H1 (cell line): Measurements from ENCODE around the gene PCP4L1. TPM values are rescaled to one million over a fixed set of nuclear protein-coding genes. Genes with fewer than 3 reads are reported as not detected.
A peak's percentile ranks its signal among the peaks of the same experiment; 100 is the strongest.

ENCODE experiments used
- CTCF ChIA-PET: fragments of 300-600 bp; sonication (Branson Sonifier 250); formaldehyde crosslinking; loops from one replicate; lab custom pipeline; 2021; ENCODE audit not compliant: partially characterized antibody; lab: Charles Lee
- POLR2A ChIA-PET: fragments of 300-600 bp; sonication (Branson Sonifier 250); formaldehyde crosslinking; loops from one replicate; lab custom pipeline; 2021; ENCODE audit warnings: inconsistent platforms; ENCODE audit not compliant: partially characterized antibody; lab: Charles Lee
- DNase-seq, 2 experiments: peaks; one replicate each; pipeline versions ENCODE4 v3.0.0 to v3.0.0-alpha.2; 2010 to 2022; ENCODE audit warnings: low spot score in 2 of 2, low read depth in 1 of 2, mixed read lengths in 1 of 2
- FAIRE-seq: peaks from 2 replicates; lab custom pipeline; 2011; peaks lifted over from hg19 to GRCh38; lab: Jason Lieb, UNC
- H2AFZ ChIP-seq: 2 replicates; pipeline ENCODE4 v1.8.1; 2012; ENCODE audit warnings: low read length, inconsistent platforms
- H2AK5ac ChIP-seq: 2 replicates; pipeline ENCODE4 v1.6.1; 2013; ENCODE audit warnings: low read depth, low read length
- H2BK120ac ChIP-seq: replicated peaks from 2 replicates; pipeline ENCODE3; 2013; ENCODE audit warnings: low read depth, low read length, inconsistent platforms
- H2BK12ac ChIP-seq: 2 replicates; pipeline ENCODE4 v1.6.1; 2013; ENCODE audit warnings: low read depth, low read length
- H2BK15ac ChIP-seq: 2 replicates; pipeline ENCODE4 v1.6.1; 2013; ENCODE audit warnings: low read length
- H2BK20ac ChIP-seq: 2 replicates; pipeline ENCODE4 v1.6.1; 2013; ENCODE audit warnings: low read length
- H2BK5ac ChIP-seq: 2 replicates; pipeline ENCODE4 v1.6.1; 2013; ENCODE audit warnings: low read depth, low read length
- H3K14ac ChIP-seq: 2 replicates; pipeline ENCODE4 v1.6.1; 2013; ENCODE audit warnings: inconsistent platforms; ENCODE audit not compliant: insufficient read length
- H3K18ac ChIP-seq: 2 replicates; pipeline ENCODE4 v1.6.1; 2013; ENCODE audit warnings: low read length; ENCODE audit errors: extremely low read depth
- H3K23ac ChIP-seq: 2 replicates; pipeline ENCODE4 v1.6.1; 2013; ENCODE audit warnings: inconsistent platforms; ENCODE audit not compliant: insufficient read length
- H3K23me2 ChIP-seq: 2 replicates; pipeline ENCODE4 v1.6.1; 2013; ENCODE audit warnings: low read depth, low read length
- H3K27ac ChIP-seq: 2 replicates; pipeline ENCODE4 v1.6.1; 2011; ENCODE audit warnings: low read depth, low read length, inconsistent platforms
- H3K27me3 ChIP-seq, 4 experiments: replicated peaks in 1 of 4; 1 replicate in 1 of 4; 2 replicates in 3 of 4; pipeline versions ENCODE4 v1.6.1 to v1.8.1; 2011 to 2013; ENCODE audit warnings: low read length in 3 of 4, mild to moderate bottlenecking in 3 of 4, inconsistent platforms in 2 of 4, mixed read lengths in 2 of 4, moderate library complexity in 1 of 4; ENCODE audit not compliant: control insufficient read depth in 3 of 4, insufficient read depth in 3 of 4; ENCODE audit errors: extremely low read depth in 1 of 4
- H3K36me3 ChIP-seq, 4 experiments: 2 replicates each; pipeline versions ENCODE4 v1.6.1 to v1.8.1; 2011 to 2013; ENCODE audit warnings: mild to moderate bottlenecking in 4 of 4, low read length in 3 of 4, moderate library complexity in 2 of 4, control low read depth in 1 of 4, inconsistent platforms in 1 of 4; ENCODE audit not compliant: insufficient read depth in 4 of 4, control insufficient read depth in 2 of 4
- H3K4ac ChIP-seq: replicated peaks from 2 replicates; pipeline ENCODE3; 2013; ENCODE audit warnings: low read length, low read depth, mixed read lengths, inconsistent platforms; ENCODE audit not compliant: insufficient read length
- H3K4me1 ChIP-seq, 4 experiments: replicated peaks in 1 of 4; 1 replicate in 1 of 4; 2 replicates in 3 of 4; pipeline versions ENCODE4 v1.6.1 to v1.8.1; 2011 to 2013; ENCODE audit warnings: low read length in 3 of 4, inconsistent platforms in 2 of 4, mixed read lengths in 1 of 4; ENCODE audit not compliant: insufficient read depth in 4 of 4, control insufficient read depth in 3 of 4
- H3K4me2 ChIP-seq, 2 experiments: 2 replicates each; pipeline versions ENCODE4 v1.6.1 to v1.8.1; 2011 to 2013; ENCODE audit warnings: low read depth in 2 of 2, low read length in 2 of 2, control low read depth in 1 of 2, inconsistent platforms in 1 of 2, mild to moderate bottlenecking in 1 of 2; ENCODE audit not compliant: insufficient read depth in 1 of 2
- H3K4me3 ChIP-seq, 4 experiments: fragments of 200-600, 300-600 bp in 1 of 4; sonication (generic), shearing (Covaris generic), sonication (Bioruptor Twin) in 1 of 4; 2 replicates each; pipeline versions ENCODE4 v1.5.1 to v1.8.1; 2011 to 2016; ENCODE audit warnings: low read length in 4 of 4, low read depth in 3 of 4, control low read depth in 2 of 4, inconsistent platforms in 2 of 4, mild to moderate bottlenecking in 2 of 4, mixed read lengths in 1 of 4, moderate library complexity in 1 of 4; ENCODE audit not compliant: insufficient read depth in 2 of 4; ENCODE audit errors: extremely low read depth in 1 of 4
- H3K56ac ChIP-seq: replicated peaks from 2 replicates; pipeline ENCODE3; 2013; ENCODE audit warnings: low read depth, mild to moderate bottlenecking, mixed read lengths, low read length, inconsistent platforms; ENCODE audit not compliant: insufficient read length
- H3K79me1 ChIP-seq: 2 replicates; pipeline ENCODE4 v1.6.1; 2013; ENCODE audit warnings: low read depth, low read length, control low read depth
- H3K79me2 ChIP-seq, 2 experiments: 2 replicates each; pipeline versions ENCODE4 v1.6.1 to v1.8.1; 2012 to 2013; ENCODE audit warnings: low read length in 2 of 2, mild to moderate bottlenecking in 2 of 2, inconsistent platforms in 1 of 2; ENCODE audit not compliant: insufficient read depth in 2 of 2, control insufficient read depth in 1 of 2
- H3K9ac ChIP-seq, 4 experiments: replicated peaks in 1 of 4; 1 replicate in 1 of 4; 2 replicates in 3 of 4; pipeline versions ENCODE4 v1.6.1 to v1.8.1; 2011 to 2013; ENCODE audit warnings: low read depth in 3 of 4, low read length in 3 of 4, control low read depth in 2 of 4, mild to moderate bottlenecking in 2 of 4, moderate library complexity in 2 of 4, inconsistent platforms in 1 of 4; ENCODE audit errors: extremely low read depth in 1 of 4
- H3K9me3 ChIP-seq, 2 experiments: 2 replicates each; pipeline versions ENCODE4 v1.6.1 to v1.8.1; 2012 to 2013; ENCODE audit warnings: mild to moderate bottlenecking in 2 of 2, moderate library complexity in 2 of 2, control low read depth in 1 of 2, inconsistent platforms in 1 of 2, low read depth in 1 of 2, low read length in 1 of 2, mixed read lengths in 1 of 2; ENCODE audit not compliant: insufficient read depth in 2 of 2
- H4K20me1 ChIP-seq, 2 experiments: replicated peaks in 1 of 2; 2 replicates each; pipeline versions ENCODE3 to v1.8.1; 2011 to 2013; ENCODE audit warnings: inconsistent platforms in 2 of 2, low read length in 2 of 2, mild to moderate bottlenecking in 1 of 2; ENCODE audit not compliant: insufficient read depth in 2 of 2, control insufficient read depth in 1 of 2
- H4K5ac ChIP-seq: 2 replicates; pipeline ENCODE4 v1.6.1; 2013; ENCODE audit warnings: low read length, low read depth, mixed read lengths, inconsistent platforms; ENCODE audit not compliant: insufficient read length
- H4K8ac ChIP-seq: 2 replicates; pipeline ENCODE4 v1.8.0; 2013; ENCODE audit warnings: mild to moderate bottlenecking, moderate library complexity, low read length, inconsistent platforms; ENCODE audit not compliant: insufficient read depth; ENCODE audit errors: extremely low read depth
- H4K91ac ChIP-seq: replicated peaks from 2 replicates; pipeline ENCODE3; 2013; ENCODE audit warnings: low read length, mixed read lengths, inconsistent platforms; ENCODE audit not compliant: insufficient read length
- CTBP2 ChIP-seq: IDR thresholded peaks from 2 replicates; pipeline ENCODE4 v1.7.0; 2011; ENCODE audit warnings: borderline replicate concordance, mild to moderate bottlenecking, moderate library complexity, mixed read lengths, low read length; ENCODE audit not compliant: insufficient read depth, insufficient read length
- EGR1 ChIP-seq: IDR thresholded peaks from 2 replicates; pipeline ENCODE4 v1.6.1; 2011; ENCODE audit warnings: low read depth, low read length, borderline replicate concordance
- EP300 ChIP-seq, 2 experiments: IDR thresholded peaks; 1 replicate in 1 of 2; 2 replicates in 1 of 2; pipeline ENCODE4 v1.6.1; 2011 to 2012; ENCODE audit warnings: low read depth in 2 of 2, low read length in 2 of 2, mild to moderate bottlenecking in 2 of 2, borderline replicate concordance in 1 of 2, inconsistent platforms in 1 of 2, moderate library complexity in 1 of 2
- GABPA ChIP-seq: IDR thresholded peaks from 2 replicates; pipeline ENCODE4 v1.6.1; 2011; ENCODE audit warnings: mild to moderate bottlenecking, low read length, moderate library complexity, borderline replicate concordance; ENCODE audit not compliant: insufficient read depth
- KDM5A ChIP-seq: fragments of 200-600 bp; IDR thresholded peaks from 2 replicates; pipeline ENCODE4 v1.7.1; 2012; ENCODE audit warnings: mild to moderate bottlenecking, low read length, inconsistent platforms, mixed read lengths
- NRF1 ChIP-seq: IDR thresholded peaks from 2 replicates; pipeline ENCODE4 v1.6.1; 2011; ENCODE audit warnings: mild to moderate bottlenecking, low read depth, low read length, improper control_type of control experiment
- POLR2A ChIP-seq, 2 experiments: IDR thresholded peaks; 1 replicate in 1 of 2; 2 replicates in 1 of 2; pipeline ENCODE4 v1.6.1; 2011; ENCODE audit warnings: low read depth in 2 of 2, low read length in 2 of 2, mild to moderate bottlenecking in 2 of 2; ENCODE audit errors: control extremely low read depth in 1 of 2
- POLR2AphosphoS5 ChIP-seq: IDR thresholded peaks from 2 replicates; pipeline ENCODE4 v1.6.1; 2011; ENCODE audit warnings: low read depth, low read length
- RNF2 ChIP-seq: fragments of 200-900, 300-1000 bp; sonication (generic); IDR thresholded peaks from 2 replicates; pipeline ENCODE4 v1.7.1; 2016; ENCODE audit warnings: borderline replicate concordance, low read depth, mild to moderate bottlenecking, antibody characterized with exemption, low read length; ENCODE audit not compliant: poor library complexity, severe bottlenecking; ENCODE audit errors: missing control alignments
- SIX5 ChIP-seq: IDR thresholded peaks from 2 replicates; pipeline ENCODE4 v1.6.1; 2011; ENCODE audit warnings: mild to moderate bottlenecking, low read depth, low read length
- TAF1 ChIP-seq: IDR thresholded peaks from 2 replicates; pipeline ENCODE4 v1.6.1; 2011; ENCODE audit warnings: mild to moderate bottlenecking, low read depth, low read length
- WGBS, 2 experiments: shearing (Covaris generic) in 1 of 2; methylation state at CpG; one replicate each; pipeline versions ENCODE4 v1.1.6 to v1.1.7; 2013 to 2015; ENCODE audit warnings: low lambda C conversion rate in 2 of 2, mixed read lengths in 2 of 2, inconsistent platforms in 1 of 2, low coverage in 1 of 2, missing lambda C conversion rate in 1 of 2; ENCODE audit not compliant: insufficient replicate concordance in 2 of 2, insufficient coverage in 1 of 2, insufficient read length in 1 of 2; ENCODE audit errors: extremely low coverage in 1 of 2, missing lambda C conversion rate in 1 of 2; 5-methylcytosine and 5-hydroxymethylcytosine counted together
- polyA plus RNA-seq, 7 experiments: library from polyadenylated mRNA; depleted of rRNA in 3 of 7; stranded (reverse) in 5 of 7; unstranded in 2 of 7; fragments of >200 nt in 5 of 7; fragments of 200-250 nt in 2 of 7; gene quantifications; 1 replicate in 5 of 7; 2 replicates in 1 of 7; 4 replicates in 1 of 7; pipeline versions ENCODE4 v1.2.1 to v1.2.3, GENCODE V29; 2011 to 2013; ENCODE audit warnings: missing spikeins in 2 of 7, mixed read lengths in 2 of 7
- total RNA-seq: library from RNA; stranded (reverse); fragmentation: NEBNext Ultra II Directional; extraction: Animal tissue kit (Norgen Biotek cat#: 25700); gene quantifications from 2 replicates; pipeline ENCODE4 v1.2.1, GENCODE V29; 2021
- TF ChIP-seq, protein P1 (sequence below): IDR thresholded peaks from 2 replicates; pipeline ENCODE4 v1.6.1; 2011; ENCODE audit warnings: low read length, improper control_type of control experiment

The PCP4L1 gene
- total and polyA plus RNA-seq, 2 of the 8 experiments (the other 6 are each of a cell fraction or from before 2014, with no cell fraction given), result 0.41 to 1.0 TPM

DNA sequence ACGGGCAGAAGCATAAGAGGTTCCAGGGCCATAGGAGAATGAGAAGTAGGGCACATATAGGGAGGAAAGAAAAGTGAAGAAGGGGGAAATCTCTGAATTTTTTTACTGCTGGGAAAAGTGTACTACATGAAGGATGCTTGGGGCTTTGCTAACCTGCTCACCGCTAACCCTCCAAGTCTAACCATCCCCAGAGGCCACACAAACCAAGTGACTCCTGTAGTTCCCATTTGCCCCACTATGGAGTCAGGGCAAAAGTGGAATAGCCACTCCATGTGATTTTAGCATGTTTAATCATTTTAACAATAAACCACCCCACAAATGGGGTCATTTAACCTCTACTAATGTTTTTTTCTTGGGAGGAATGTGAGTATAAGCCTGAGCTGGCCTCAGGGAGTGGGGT is 26.6 kb downstream of the PCP4L1 start:
- FAIRE-seq (no peak), DNase-seq (no peak)
- Histone ChIP-seq H3K36me3 (no peaks in the 10 kb centered on the region), H2BK15ac (no peak overlapping the region), H2BK120ac (no peak overlapping the region), H3K9me3 (peaks cover 0 to 3% of the 10 kb centered on the region in 2 experiments; a peak in 1 of 4 replicates), H3K79me2 (no peaks in the 10 kb centered on the region), H3K18ac (no peak overlapping the region), H3K23me2 (no peaks in the 10 kb centered on the region; the same call in 1 of the 2 replicates), H2BK20ac (no peak overlapping the region), H3K23ac (no peak overlapping the region), H4K5ac (no peak overlapping the region), H2BK5ac (peak overlapping the region; percentile 49; the same call in 1 of the 2 replicates), H3K56ac (no peak overlapping the region), H3K4me2 (no peak overlapping the region), H3K4me1 (peaks cover 0 to 4% (median 1%) of the 10 kb centered on the region in 4 experiments; a peak in 3 of 7 replicates), H3K4me3 (no peak overlapping the region), H3K79me1 (no peaks in the 10 kb centered on the region), H2BK12ac (peak overlapping the region; percentile 69; the same call in 1 of the 2 replicates), H3K4ac (no peak overlapping the region), H2AK5ac (no peak overlapping the region), H3K27ac (no peak overlapping the region), H3K9ac (no peak overlapping the region), H3K14ac (no peak overlapping the region), H3K27me3 (no peaks in the 10 kb centered on the region; a peak in 1 of 7 replicates), H4K91ac (no peak overlapping the region), H2AFZ (peak overlapping the region; percentile 98; the same call in 1 of the 2 replicates), H4K20me1 (no peaks in the 10 kb centered on the region), H4K8ac (no peak overlapping the region)
- POLR2A ChIA-PET, result interaction anchor here (0.8 to 1.7 kb wide), 2 partner anchors 11 to 54 kb away, joined by 3 read pairs; no protein-coding TSS in a partner anchor
- CTCF ChIA-PET, result interaction anchor here (1.0 to 15.6 kb wide), 6 partner anchors 9 to 60 kb away, joined by 3 to 401 read pairs (median 4); partner anchors contain the start of genes APOA2, PCP4L1 and TOMM40L
- WGBS, 2 experiments, result 80% methylated on average over 2 of the region's 2 CpGs; no CpG with 5 or more reads in 1 of the 2 experiments
- no peak for TF ChIP-seq POLR2AphosphoS5
- no peak for TF ChIP-seq EP300 (IDR thresholded peaks at IDR 0.05; ENCODE audit: borderline replicate concordance in 1 of 2, low read depth in 2 of 2, low read length in 2 of 2)
- TF ChIP-seq SIX5, result no peak
- TF ChIP-seq CTBP2, result no peak
- no peak for TF ChIP-seq RNF2
- TF ChIP-seq EGR1, result no peak
- TF ChIP-seq NRF1, result no peak
- no peak for TF ChIP-seq POLR2A (IDR thresholded peaks at IDR 0.05; ENCODE audit: control extremely low read depth in 1 of 2, low read depth in 2 of 2, low read length in 2 of 2)
- TF ChIP-seq, protein P1, sequence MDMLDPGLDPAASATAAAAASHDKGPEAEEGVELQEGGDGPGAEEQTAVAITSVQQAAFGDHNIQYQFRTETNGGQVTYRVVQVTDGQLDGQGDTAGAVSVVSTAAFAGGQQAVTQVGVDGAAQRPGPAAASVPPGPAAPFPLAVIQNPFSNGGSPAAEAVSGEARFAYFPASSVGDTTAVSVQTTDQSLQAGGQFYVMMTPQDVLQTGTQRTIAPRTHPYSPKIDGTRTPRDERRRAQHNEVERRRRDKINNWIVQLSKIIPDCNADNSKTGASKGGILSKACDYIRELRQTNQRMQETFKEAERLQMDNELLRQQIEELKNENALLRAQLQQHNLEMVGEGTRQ, result no peak
- no peak for TF ChIP-seq KDM5A
- TF ChIP-seq TAF1, result no peak
- TF ChIP-seq GABPA, result no peak
